IPS DF 6.9 (cell line): ENCODE results near the gene IMMP2L.
"Not testable (repeated sequence)": the region's sequence is repeated elsewhere in the genome, so short reads cannot be mapped to it uniquely, and the experiment has no call there.

Experiments
- DNase-seq: peaks from one replicate; pipeline ENCODE4 v3.0.0-alpha.2; 2013; ENCODE audit warnings: low read depth, low spot score
- H3K27ac ChIP-seq: one replicate; pipeline ENCODE4 v1.5.1; 2013; ENCODE audit warnings: low read length, control low read depth
- H3K27me3 ChIP-seq: 2 replicates; pipeline ENCODE4 v1.6.1; 2013; ENCODE audit warnings: mild to moderate bottlenecking, low read length; ENCODE audit not compliant: control insufficient read depth, insufficient read depth
- H3K36me3 ChIP-seq: 2 replicates; pipeline ENCODE4 v1.6.1; 2013; ENCODE audit warnings: low read length; ENCODE audit not compliant: control insufficient read depth, insufficient read depth
- H3K4me1 ChIP-seq: 2 replicates; pipeline ENCODE4 v1.6.1; 2013; ENCODE audit warnings: low read length; ENCODE audit not compliant: control insufficient read depth, insufficient read depth
- H3K4me3 ChIP-seq: 2 replicates; pipeline ENCODE4 v1.5.1; 2013; ENCODE audit warnings: mild to moderate bottlenecking, low read length
- H3K9me3 ChIP-seq: 2 replicates; pipeline ENCODE4 v1.6.1; 2013; ENCODE audit warnings: low read length, inconsistent platforms; ENCODE audit not compliant: control insufficient read depth, insufficient read depth
- WGBS: extraction: QIAGEN DNeasy Blood & Tissue Kit; methylation state at CpG from one replicate; pipeline ENCODE4 v1.1.7; 2013; ENCODE audit warnings: mixed read lengths, missing lambda C conversion rate; ENCODE audit not compliant: insufficient read length, insufficient coverage; 5-methylcytosine and 5-hydroxymethylcytosine counted together

IMMP2L gene

DNA sequence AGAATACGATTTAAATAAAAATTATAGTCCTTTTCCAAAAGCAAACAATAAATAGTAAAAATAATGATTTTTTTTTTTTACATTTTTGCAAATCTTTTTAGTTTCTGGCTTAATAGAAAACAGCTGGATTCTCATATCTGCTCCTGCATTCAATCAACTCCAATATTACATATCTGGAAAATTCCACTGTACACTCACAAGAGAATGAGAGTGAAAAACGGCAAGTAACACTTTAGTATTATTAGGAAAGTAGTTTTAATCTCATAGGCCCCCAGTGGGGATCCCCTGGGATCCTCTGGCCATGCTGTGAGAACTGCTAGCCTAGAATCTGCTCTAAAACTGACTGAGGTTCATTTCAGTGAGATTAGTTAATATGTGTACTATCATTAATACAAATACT is 599.9 kb downstream of the IMMP2L start:
- Histone ChIP-seq H3K4me1 (no peaks in the 10 kb centered on the region), H3K36me3 (no peaks in the 10 kb centered on the region), H3K9me3 (no peaks in the 10 kb centered on the region), H3K4me3 (no peak overlapping the region), H3K27ac (no peak overlapping the region), H3K27me3 (no peaks in the 10 kb centered on the region)
- no CpG with 5 or more reads among the region's 2 CpGs for WGBS
- DNase-seq = no peak

DNA sequence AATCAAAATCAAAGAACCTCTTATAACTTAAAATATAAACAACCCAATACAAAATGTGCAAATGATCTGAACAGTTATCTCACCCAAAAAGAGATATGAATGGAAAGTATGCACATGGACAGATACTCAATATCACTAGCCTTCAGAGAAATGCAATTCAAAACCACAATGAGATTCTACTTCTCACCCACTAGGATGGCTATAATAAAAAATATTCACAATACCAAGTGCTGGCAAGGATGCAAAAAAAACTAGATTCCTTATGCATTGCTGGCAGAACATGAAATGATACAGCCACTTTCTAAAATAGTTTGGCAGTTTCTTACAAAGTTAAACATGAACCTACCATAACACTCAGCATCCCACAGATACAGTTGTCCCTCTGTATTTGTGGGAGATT is 601.5 kb downstream of the IMMP2L start:
- Histone ChIP-seq H3K36me3 (no peaks in the 10 kb centered on the region), H3K27ac (no peak overlapping the region), H3K4me3 (no peak overlapping the region), H3K27me3 (no peaks in the 10 kb centered on the region), H3K4me1 (no peaks in the 10 kb centered on the region; the same call in 1 of the 2 replicates), H3K9me3 (no peaks in the 10 kb centered on the region)
- no peak for DNase-seq

DNA sequence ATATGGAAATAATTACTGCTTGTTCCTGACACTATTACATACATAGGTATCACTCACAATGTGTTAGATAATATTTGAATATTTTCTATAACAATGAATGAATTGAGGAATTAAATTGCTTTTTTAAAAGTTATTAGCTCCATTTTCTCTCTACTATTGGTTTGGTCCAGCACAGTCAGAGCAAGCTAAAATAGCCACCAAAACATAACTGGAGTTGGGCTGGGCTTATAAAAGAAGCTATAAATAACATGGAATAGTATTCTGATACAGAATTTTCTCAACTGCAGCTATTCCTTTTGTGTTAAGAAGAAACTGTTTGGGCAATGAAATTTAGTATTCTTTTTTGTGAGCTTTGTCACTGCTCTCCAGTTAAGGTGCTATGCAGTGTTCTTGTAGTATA is 614.0 kb downstream of the IMMP2L start:
- Histone ChIP-seq H3K27me3 (no peaks in the 10 kb centered on the region), H3K4me3 (no peak overlapping the region), H3K4me1 (peaks cover 1% of the 10 kb centered on the region), H3K36me3 (no peaks in the 10 kb centered on the region), H3K27ac (no peak overlapping the region), H3K9me3 (no peaks in the 10 kb centered on the region)
- DNase-seq = no peak

DNA sequence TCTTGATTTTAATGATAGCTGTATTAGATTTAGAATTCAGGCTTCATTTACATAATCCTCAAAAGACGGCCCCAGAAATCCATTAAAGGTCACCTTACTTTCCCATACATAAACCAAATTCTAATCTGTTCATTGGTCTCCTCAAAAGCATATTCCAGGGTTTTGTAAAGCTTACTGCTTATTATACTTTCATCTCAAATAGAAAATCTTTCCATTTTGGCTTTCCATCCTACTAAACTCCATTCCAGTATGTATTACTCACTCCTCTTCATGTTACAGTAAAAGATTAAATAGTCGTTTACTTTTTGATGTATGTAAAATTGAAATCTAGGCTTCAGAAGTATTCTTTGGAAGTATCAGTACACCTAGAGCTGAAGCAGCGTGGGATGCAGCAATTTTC is 614.9 kb downstream of the IMMP2L start:
- Histone ChIP-seq H3K27ac (no peak overlapping the region), H3K4me3 (no peak overlapping the region), H3K36me3 (no peaks in the 10 kb centered on the region), H3K4me1 (peaks cover 1% of the 10 kb centered on the region), H3K9me3 (no peaks in the 10 kb centered on the region), H3K27me3 (no peaks in the 10 kb centered on the region)
- no peak for DNase-seq
- no CpG with 5 or more reads among the region's 3 CpGs for WGBS

DNA sequence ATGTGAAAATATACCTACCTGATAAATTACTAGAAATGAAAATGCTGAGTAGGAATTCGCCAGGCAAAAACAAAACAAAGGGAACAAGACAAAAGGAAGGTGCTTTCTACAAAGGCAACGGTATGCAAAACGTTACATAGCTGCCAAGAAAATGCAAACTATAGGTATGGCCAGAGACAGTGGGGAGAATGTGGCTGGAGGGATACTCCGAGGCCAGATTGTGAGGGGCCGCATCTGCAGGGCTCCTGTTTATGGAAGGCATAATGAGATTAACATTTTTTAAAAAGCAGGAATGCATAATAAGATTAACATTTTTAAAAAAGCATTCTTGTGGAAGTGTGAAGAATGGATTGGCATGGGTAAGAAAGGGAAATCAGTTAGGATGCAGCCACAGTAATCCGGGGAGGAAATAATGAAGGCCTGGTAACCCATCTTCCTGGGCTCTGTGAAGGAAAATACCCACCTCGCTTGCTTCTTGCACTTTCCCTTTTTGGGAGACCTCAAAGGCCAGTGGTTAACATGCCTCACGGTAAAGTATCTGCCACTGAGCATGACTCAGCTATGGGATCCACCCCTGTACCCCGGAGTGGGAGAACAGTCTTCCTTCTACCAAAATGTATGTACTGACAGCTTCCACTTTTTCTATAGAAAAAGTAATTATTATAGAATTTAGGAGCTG is 617.2 kb downstream of the IMMP2L start:
- H3K27me3 ChIP-seq = no peaks in the 10 kb centered on the region
- no peak overlapping the region for H3K4me3 ChIP-seq
- H3K27ac ChIP-seq = no peak overlapping the region
- DNase-seq = no peak
- no CpG with 5 or more reads among the region's 9 CpGs for WGBS
- H3K4me1 ChIP-seq = peaks cover 1% of the 10 kb centered on the region
- H3K9me3 ChIP-seq = no peaks in the 10 kb centered on the region
- H3K36me3 ChIP-seq = no peaks in the 10 kb centered on the region

DNA sequence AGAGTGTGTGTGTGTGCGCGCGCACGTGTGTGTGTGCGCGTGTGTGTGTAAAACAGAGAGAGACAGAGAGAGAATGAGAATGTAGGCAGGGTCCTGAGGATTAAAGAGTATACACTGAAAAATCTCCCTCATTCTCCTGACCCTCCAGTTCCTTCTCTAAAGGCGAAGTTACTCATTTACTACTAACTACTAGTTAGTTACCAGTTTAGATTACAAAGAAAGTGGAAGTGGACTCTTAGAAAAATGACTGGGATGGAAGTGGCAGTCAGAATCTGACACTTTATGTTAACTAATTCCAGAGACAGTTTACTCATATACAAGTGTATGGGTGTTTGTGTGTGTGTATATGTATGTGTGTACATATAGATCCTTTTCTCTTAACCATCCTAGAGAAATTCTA is 617.8 kb downstream of the IMMP2L start:
- no CpG with 5 or more reads among the region's 7 CpGs for WGBS
- Histone ChIP-seq H3K27ac (no peak overlapping the region), H3K27me3 (no peaks in the 10 kb centered on the region), H3K4me3 (no peak overlapping the region), H3K9me3 (no peaks in the 10 kb centered on the region), H3K36me3 (no peaks in the 10 kb centered on the region), H3K4me1 (peaks cover 1% of the 10 kb centered on the region)
- DNase-seq = no peak

DNA sequence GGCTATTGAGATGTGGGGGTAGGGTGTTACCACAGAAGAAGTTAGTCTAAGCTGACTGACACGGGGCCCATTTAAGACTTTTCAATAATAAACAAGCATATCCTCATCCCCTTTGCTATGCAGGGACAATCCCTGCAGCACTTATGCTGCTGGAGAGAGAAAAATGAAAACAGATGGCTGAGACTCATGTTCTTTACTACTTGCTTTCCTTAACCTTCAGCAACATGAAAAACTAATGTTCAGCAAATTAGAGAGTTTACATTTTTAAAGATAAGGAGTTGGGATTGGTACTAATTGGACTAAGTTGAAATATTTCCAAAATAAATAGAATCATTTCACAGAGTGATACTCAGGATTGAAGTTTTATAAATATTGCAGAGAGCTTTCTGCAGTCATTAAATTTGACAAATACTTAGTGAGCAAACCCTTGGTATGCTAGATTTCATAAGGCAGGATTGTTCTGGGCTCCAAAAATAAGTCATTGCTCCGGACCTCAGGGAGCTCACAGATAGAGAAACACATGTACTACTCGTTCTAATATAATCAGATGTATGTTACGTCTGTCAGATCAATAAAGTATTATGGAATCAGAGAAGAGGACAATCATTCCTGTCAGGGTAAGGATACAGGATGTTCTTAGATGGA is 618.5 kb downstream of the IMMP2L start:
- no peak for DNase-seq
- Histone ChIP-seq H3K4me1 (peaks cover 1% of the 10 kb centered on the region), H3K27me3 (no peaks in the 10 kb centered on the region), H3K9me3 (no peaks in the 10 kb centered on the region), H3K4me3 (no peak overlapping the region), H3K27ac (no peak overlapping the region), H3K36me3 (no peaks in the 10 kb centered on the region)
- no CpG with 5 or more reads among the region's 4 CpGs for WGBS

DNA sequence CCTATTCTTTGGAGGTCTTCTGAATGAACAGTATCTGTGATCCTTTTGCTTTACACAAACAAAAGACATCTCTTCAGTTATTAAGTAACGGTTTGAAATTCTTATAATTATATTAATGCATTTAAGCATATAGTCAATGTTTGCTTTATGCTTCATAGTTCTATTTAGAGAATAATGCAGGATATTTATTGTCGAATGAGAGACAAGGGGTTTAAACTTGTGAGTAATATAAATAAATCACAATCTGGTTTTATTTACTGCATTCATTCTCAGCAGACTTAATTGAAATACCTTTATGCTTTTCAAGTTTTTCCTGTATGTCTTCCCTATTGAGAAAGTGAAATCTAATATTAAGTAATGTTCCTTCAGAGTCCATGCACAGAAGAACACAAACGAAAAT is 620.9 kb downstream of the IMMP2L start:
- Histone ChIP-seq H3K27ac (no peak overlapping the region), H3K36me3 (no peaks in the 10 kb centered on the region), H3K9me3 (no peaks in the 10 kb centered on the region), H3K4me3 (no peak overlapping the region), H3K27me3 (no peaks in the 10 kb centered on the region), H3K4me1 (peaks cover 1% of the 10 kb centered on the region)
- no peak for DNase-seq
- no CpG with 5 or more reads among the region's 3 CpGs for WGBS

DNA sequence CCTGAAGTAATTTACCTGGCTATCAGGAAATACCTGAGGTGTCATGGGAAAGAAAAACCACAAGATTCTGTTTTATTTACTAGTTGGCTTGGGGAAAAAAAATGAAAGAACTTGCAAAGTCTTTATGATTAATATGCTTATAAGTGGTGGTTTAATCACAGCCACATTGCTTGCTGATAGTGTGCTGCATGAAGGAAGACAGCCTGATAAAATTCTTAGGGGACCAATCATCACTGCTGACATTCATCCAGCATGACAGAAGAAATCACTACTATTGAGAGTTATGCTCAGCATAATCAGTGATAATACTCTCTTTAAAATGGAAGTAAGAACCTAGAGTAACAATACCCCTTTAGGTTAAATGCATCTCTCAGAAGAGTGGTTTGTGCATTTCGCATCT is 621.5 kb downstream of the IMMP2L start:
- Histone ChIP-seq H3K36me3 (no peaks in the 10 kb centered on the region), H3K4me3 (no peak overlapping the region), H3K9me3 (no peaks in the 10 kb centered on the region), H3K27ac (no peak overlapping the region), H3K27me3 (no peaks in the 10 kb centered on the region), H3K4me1 (peaks cover 1% of the 10 kb centered on the region)
- no peak for DNase-seq
- no CpG with 5 or more reads among the region's 1 CpG for WGBS

DNA sequence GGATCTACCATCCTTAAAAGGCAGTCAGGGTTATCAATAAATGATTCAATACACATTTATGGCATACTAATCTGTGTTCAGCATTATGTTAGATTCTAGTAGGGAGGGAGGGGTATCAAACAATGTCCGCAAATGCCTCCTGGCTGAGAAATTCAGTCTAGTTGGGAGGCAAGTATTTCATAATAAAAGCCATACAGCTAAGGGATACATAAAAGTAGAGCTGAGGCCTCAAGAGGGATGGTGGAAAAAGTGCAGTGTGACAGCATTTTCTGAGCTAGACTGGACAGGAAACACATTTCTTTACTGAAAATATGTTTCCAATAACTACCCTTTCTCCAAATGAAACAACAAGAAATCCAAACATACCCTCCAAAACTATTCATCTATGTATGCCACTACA is 624.1 kb downstream of the IMMP2L start:
- no CpG with 5 or more reads among the region's 1 CpG for WGBS
- H3K4me1 ChIP-seq = no peaks in the 10 kb centered on the region; the same call in 1 of the 2 replicates
- no peaks in the 10 kb centered on the region for H3K36me3 ChIP-seq
- no peak overlapping the region for H3K4me3 ChIP-seq
- no peaks in the 10 kb centered on the region for H3K9me3 ChIP-seq
- no peak overlapping the region for H3K27ac ChIP-seq
- no peak for DNase-seq
- no peaks in the 10 kb centered on the region for H3K27me3 ChIP-seq

DNA sequence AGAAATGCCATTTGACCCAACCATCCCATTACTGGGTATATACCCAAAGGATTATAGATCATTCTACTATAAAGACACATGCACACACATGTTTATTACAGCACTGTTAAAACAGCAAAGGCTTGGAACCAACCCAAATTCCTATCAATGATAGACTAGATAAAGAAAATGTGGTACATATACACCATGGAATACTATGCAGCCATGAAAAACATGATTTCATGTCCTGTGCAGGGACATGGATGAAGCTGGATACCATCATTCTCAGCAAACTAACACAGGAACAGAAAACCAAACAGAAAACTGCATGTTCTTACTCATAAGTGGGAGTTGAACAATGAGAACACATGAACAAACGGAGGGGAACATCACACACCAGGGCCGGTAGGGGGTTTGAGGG is 625.6 kb downstream of the IMMP2L start:
- no CpG with 5 or more reads among the region's 2 CpGs for WGBS
- H3K4me3 ChIP-seq, H3K36me3 ChIP-seq, H3K27me3 ChIP-seq, H3K4me1 ChIP-seq, H3K27ac ChIP-seq, H3K9me3 ChIP-seq, DNase-seq: not testable (repeated sequence)
